HG02759 (cell line): ENCODE data around the gene MTA3.

Experiments
- ATAC-seq: cut with Tn5 transposase; IDR thresholded peaks from one replicate; pipeline ENCODE4 v1.9.1; 2021; ENCODE audit warnings: mild to moderate bottlenecking, moderate library complexity; ENCODE audit not compliant: unreplicated experiment

Gene MTA3

DNA sequence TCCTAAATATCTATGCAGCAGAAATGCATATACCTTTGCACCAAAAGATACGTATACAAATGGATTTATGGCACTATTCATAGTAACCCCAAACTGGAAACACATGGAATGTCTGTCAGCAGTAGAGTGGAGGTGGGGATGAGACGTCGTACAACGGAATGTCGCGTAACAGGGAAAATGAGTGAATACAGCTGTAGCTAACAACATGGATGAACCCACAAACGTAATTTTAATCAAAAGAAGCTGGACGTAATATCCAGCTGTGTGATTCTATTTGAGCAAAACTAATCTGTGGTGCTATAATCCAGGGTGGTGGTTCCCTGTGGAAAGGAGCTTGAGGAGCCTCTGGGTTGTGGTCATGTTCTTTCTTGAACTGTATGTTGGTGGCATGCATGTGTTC, 89.9 kb downstream of the MTA3 start:
- no peak for ATAC-seq

DNA sequence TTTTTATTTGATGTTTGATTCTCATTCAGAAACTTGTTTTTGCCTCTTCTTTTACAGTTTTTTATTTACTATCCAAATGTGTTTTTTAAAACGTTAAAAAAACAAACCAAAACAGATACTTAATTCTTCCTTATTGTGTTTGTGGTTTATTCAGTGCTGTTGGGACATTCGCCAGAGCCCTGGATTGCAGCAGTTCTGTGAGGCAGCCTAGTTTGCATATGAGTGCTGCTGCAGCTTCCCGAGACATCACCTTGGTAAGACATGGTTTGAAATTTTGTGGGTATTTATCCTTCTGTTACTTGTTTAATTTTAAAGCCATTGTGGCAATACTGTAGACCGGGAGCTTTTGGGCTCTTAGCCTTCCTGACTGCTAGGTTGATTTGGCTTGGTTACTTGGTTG, 91.2 kb downstream of the MTA3 start:
- ATAC-seq, result no peak

- ATAC-seq, result peak; percentile 87
Observed at GRCh38 chr2:42663106-42663780, 94.8 kb downstream of the MTA3 start.

DNA sequence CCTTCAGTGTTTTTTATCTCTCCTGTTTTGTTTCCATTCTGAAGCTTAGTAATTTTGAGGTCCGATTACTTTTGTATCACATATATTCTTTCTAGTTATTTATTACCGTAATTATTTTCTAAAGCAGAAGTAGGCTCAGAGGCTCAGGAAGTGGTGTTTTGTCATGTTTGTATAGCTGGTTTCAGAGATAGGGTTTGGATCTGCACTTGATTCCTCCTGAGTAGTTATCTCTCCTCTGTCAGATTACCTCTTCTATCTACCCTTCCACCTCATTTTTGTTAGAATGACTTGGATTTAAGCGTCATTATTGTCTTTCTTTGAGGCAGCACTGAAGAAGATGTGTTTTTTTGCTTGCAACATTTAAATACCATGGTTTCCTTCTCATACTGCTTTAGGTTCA, 95.4 kb downstream of the MTA3 start:
- ATAC-seq, result peak; percentile 48

DNA sequence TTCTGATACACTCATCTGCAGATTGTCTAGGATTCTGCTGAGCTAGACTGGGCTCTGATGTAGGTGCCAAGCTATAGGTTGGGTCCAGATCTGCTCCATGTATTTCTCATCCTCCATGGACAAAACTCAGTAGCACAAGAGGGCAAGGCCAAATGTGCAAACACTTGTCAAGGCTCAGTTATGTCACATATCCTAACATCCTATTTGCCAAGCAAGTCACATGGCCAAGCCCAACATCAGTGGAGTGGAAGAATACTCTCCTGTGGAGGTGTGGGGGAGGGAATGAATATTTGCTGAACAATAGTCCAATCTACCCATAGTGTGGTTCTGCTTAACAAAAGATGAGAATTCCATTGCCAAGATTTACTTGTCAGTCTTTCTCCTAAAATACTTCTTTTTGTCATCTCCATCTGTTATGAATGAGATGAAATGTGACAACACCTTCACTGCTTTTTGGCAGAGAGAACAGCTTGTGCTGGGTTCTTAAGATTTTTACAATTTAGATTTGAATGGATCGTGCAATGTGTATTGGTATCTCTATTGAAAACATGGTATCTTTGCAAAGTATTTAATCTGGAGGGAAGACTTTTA, 105.7 kb downstream of the MTA3 start:
- no peak for ATAC-seq

DNA sequence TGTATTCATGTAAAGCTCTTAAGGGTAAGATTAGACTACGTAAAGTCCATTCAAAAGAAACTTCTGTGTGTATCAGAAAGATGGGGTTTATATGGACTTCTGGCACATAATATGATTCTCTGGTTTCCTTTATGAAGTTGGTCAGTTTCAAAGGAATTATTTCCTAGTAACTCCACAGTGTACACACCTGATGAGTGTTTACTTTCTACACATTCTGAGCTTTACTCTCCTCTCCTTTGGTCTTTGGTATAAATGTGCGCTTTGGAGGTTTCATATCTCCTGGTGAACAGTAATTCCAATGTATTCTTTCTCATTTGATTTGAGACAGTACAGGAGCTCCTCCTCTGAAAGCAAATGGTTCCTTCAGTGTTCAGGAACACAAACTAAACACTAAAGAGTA, 107.4 kb downstream of the MTA3 start:
- ATAC-seq, result no peak

DNA sequence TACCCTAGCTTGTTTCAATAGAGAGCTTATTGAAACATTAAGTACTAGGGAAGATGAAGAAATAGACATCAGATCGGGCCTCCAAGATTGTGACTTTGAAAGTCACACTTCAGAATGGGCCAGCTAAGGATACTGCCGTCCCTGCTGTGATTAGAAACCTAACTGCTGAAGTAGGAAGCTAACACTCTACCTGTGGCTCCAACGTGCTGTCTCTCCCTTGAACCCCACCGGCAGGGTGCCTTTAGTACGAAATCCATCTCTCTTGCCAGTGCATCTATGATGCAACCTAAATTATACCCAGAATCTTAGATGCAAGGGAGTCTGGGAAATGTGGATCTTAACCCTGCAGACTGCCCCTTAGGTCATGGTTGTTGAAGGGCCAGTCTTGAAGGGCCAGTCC, 116.9 kb downstream of the MTA3 start:
- ATAC-seq, result no peak

DNA sequence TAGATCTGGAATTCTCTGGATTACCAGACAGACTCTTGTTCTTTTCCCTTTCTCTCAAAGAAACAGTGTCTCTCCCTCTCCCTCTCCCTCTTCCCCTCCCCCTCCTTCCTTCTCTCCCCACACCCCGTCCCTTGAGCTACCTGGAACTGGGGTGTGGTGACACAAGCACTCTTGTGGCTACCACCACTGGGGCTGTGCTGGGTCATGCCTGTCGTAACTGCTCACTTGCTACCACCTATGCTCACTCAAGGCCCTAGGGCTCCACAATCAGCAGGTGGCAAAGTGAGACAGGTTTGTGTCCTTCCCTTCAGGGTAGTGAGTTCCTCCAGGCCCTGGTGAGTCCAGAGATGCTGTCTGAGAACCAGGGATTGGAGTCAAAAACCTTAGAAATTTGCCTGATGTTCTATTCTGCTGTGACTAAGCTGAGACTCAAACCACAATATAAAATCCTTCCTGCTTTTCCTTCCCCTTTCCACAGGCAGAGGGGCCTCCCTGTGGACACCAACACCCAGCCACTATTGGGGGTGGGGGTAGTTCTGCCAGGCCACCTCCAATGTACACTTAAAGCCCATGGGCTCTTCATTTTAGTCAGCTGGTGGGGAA, 124.7 kb downstream of the MTA3 start:
- no peak for ATAC-seq

DNA sequence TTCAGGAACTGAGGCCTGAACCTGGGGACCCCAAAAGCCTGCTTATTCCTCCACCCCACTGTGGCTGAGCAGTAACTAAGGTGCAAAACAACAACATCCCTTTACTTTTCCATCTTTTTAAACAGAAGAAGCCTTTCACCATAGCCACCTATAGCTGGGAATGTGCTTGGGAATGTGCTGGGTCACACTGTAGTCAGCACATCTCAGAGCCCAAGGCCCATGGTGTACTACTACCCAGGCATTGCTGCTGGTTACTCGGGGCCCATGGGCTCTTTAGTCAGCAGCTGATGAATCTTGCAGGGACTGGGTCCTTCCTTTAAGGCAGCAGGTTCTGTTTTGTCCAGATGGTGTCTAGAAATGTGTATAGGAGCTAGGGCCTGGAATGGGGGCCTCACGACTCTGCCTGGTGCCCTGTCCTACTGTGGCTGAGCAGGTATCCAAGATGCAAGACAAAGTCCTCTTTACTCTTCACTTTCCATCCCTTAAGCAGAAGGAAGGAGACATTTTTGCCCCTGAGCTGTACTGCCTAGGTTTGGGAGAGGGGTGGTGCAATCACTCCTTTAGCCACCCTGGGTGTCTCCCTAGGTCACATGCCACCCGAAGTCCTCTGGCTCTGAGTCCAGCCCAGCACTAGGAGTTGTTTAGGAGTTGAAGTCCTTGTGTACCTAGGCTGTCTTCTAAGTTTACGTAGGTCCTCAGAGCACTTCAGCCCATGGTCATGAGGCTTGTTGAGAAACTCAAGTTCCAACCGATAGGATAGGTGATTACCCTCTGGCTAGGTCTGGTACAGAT, 125.5 kb downstream of the MTA3 start:
- no peak for ATAC-seq

DNA sequence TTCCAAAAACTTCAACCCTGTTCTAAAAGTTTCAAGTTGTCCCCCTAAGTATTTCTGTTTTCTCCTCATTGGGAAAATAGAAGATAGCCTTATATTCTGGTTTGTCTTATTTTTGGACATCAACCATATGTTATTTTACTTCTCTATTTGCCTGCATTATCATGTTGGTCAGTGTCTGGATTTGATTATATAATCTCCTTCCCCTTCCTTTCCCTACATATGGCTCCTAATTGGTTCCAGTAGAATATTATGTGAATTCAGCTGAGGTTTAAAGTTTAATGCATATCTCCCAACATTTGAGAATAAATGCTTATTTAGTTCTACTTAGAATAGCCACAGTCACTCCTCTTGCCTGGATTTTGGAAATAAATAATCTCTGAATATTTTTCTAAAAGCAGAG, 128.6 kb downstream of the MTA3 start:
- ATAC-seq, result no peak

- no peak for ATAC-seq
Observed at GRCh38 chr2:42698940-42699339, 130.5 kb downstream of the MTA3 start.

DNA sequence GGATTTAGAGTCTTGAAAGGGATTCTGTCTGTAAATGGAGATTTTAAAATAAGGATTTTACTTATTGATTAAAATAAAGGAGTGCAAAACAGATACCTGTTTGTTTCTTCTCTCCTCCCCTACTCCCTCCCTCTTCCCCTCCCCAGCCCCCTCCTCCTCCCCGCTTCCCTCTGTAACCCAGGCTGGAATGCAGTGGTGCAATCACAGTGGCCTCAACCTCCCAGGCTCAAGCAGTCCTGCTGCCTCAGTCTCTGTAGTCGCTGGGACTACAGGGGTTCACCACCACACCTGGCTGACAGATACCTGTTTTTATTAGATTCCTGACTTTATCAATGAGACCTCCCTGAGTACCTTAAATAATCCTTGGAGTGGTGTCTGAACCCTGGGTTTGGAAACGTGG, 138.4 kb downstream of the MTA3 start:
- no peak for ATAC-seq

- ATAC-seq, result no peak
Observed at GRCh38 chr2:42708179-42708578, 139.7 kb downstream of the MTA3 start.

DNA sequence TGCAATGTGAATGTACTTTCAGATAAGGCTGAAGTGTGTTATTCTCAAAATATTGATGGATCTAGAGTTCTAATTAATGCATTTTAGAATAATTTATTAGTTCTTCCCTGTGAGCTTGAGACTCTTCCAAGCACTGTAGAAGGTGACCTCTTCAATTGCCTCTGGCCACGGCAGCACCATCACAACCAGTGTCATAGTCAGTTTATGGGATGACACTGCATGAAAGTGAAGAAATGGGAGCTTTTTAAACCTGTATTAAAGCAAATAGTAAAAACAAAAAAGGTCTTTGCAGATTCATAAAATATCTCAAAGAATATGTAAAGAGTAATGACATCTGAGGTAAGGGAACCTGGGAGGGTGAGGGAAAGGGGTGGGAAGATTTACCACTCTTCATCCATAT, 143.5 kb downstream of the MTA3 start:
- no peak for ATAC-seq

GRCh38 chr2:42712934-42713333, 144.5 kb downstream of the MTA3 start:
- ATAC-seq, result no peak

DNA sequence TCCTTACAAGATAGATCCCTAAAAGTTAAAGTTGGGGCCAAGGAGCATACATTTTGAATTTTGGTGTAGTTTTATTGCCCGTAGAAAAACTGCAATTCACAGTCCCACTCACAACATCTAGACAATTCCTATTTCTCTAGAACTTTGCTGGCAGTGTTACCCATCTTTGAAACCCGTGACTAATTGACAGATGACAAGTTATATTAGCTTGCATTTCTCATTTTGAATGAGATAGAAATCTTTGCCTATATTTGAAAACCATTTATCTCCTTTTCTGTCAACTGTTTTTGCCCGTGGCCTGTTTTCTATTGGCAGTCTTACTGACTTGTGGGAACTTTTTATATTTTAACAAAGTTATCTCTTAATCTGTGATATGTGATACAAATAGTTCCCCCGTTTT, 145.5 kb downstream of the MTA3 start:
- no peak for ATAC-seq

GRCh38 chr2:42714686-42715085, 146.3 kb downstream of the MTA3 start:
- ATAC-seq, result no peak

DNA sequence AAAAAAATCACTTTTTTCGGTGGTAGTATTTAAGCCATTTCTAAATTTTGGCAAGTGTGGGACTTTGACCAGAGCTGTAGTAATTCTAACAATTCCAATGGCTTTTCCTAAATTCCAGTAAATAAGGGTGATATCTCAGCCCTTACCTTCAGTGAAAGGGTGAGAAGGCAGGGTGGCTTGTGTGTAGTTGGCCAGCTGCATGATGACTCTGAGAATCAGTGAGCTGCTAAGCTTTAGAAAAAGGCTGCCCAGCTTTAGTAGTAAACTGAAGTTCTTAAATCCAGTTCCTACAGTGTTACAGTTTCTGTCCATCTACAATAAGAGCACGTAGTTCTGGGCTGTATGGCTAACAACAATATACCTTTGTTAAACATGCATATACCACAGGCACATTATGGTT, 153.5 kb downstream of the MTA3 start:
- peak; percentile 14 for ATAC-seq

- peak; percentile 98 for ATAC-seq
Observed at GRCh38 chr2:42722320-42723190, 154.1 kb downstream of the MTA3 start.

- ATAC-seq, result no peak
Observed at GRCh38 chr2:42723465-42723864, 155.0 kb downstream of the MTA3 start.

- ATAC-seq, result no peak
Observed at GRCh38 chr2:42724886-42725285, 156.5 kb downstream of the MTA3 start.
